Mesenchymal stem cell (in vitro differentiated cells and primary cell): ENCODE measurements around the gene DDO.

ENCODE experiments used
- DNase-seq: peaks from one replicate; pipeline ENCODE4 v3.0.0-alpha.2; 2013
- H2AFZ ChIP-seq: one replicate; pipeline ENCODE4 v1.6.1; 2013; ENCODE audit warnings: low read depth, mild to moderate bottlenecking, control low read depth, inconsistent platforms, low read length, moderate library complexity
- H2AK5ac ChIP-seq: 2 replicates; pipeline ENCODE4 v1.6.1; 2013; ENCODE audit warnings: low read length, moderate library complexity, mild to moderate bottlenecking, inconsistent platforms; ENCODE audit not compliant: severe bottlenecking
- H2BK120ac ChIP-seq: one replicate; pipeline ENCODE4 v1.6.1; 2013; ENCODE audit warnings: low read depth, mild to moderate bottlenecking, inconsistent platforms, low read length, moderate library complexity
- H2BK12ac ChIP-seq, 2 experiments: one replicate each; pipeline ENCODE4 v1.6.1; 2013; ENCODE audit warnings: inconsistent platforms in 2 of 2, low read length in 2 of 2, mild to moderate bottlenecking in 2 of 2, moderate library complexity in 2 of 2, control low read depth in 1 of 2
- H2BK15ac ChIP-seq: one replicate; pipeline ENCODE4 v1.6.1; 2013; ENCODE audit warnings: mild to moderate bottlenecking, low read depth, inconsistent platforms; ENCODE audit not compliant: poor library complexity, severe bottlenecking
- H2BK5ac ChIP-seq: 2 replicates; pipeline ENCODE4 v1.6.1; 2013; ENCODE audit warnings: low read depth, mild to moderate bottlenecking, low read length, control low read depth, inconsistent platforms; ENCODE audit not compliant: poor library complexity, severe bottlenecking
- H3K14ac ChIP-seq, 2 experiments: one replicate each; pipeline ENCODE4 v1.6.1; 2013; ENCODE audit warnings: inconsistent platforms in 2 of 2, low read length in 2 of 2, control low read depth in 1 of 2, mild to moderate bottlenecking in 1 of 2, moderate library complexity in 1 of 2
- H3K18ac ChIP-seq, 2 experiments: one replicate each; pipeline ENCODE4 v1.6.1; 2013; ENCODE audit warnings: inconsistent platforms in 2 of 2, low read length in 2 of 2, control low read depth in 1 of 2, low read depth in 1 of 2, mild to moderate bottlenecking in 1 of 2
- H3K23ac ChIP-seq, 2 experiments: one replicate each; pipeline ENCODE4 v1.6.1; 2013; ENCODE audit warnings: inconsistent platforms in 2 of 2, low read length in 2 of 2, mild to moderate bottlenecking in 2 of 2, moderate library complexity in 2 of 2, control low read depth in 1 of 2
- H3K27ac ChIP-seq: 2 replicates; pipeline ENCODE4 v1.5.1; 2013; ENCODE audit warnings: mild to moderate bottlenecking, moderate library complexity, low read length, control low read depth, inconsistent platforms; ENCODE audit not compliant: poor library complexity, severe bottlenecking
- H3K27me3 ChIP-seq, 2 experiments: 2 replicates each; pipeline versions ENCODE4 v1.6.1 to v1.7.0; 2013; ENCODE audit warnings: low read length in 2 of 2, mild to moderate bottlenecking in 2 of 2, moderate library complexity in 2 of 2, control low read depth in 1 of 2, inconsistent platforms in 1 of 2; ENCODE audit not compliant: control insufficient read depth in 1 of 2, insufficient read depth in 1 of 2
- H3K36me3 ChIP-seq, 2 experiments: 2 replicates each; pipeline versions ENCODE4 v1.6.1 to v1.7.0; 2013; ENCODE audit warnings: low read length in 2 of 2, control low read depth in 1 of 2, inconsistent platforms in 1 of 2, low read depth in 1 of 2, mild to moderate bottlenecking in 1 of 2; ENCODE audit not compliant: insufficient read depth in 2 of 2, control insufficient read depth in 1 of 2
- H3K4ac ChIP-seq, 2 experiments: one replicate each; pipeline ENCODE4 v1.6.1; 2013; ENCODE audit warnings: inconsistent platforms in 2 of 2, low read length in 2 of 2, mild to moderate bottlenecking in 2 of 2, moderate library complexity in 2 of 2, control low read depth in 1 of 2, low read depth in 1 of 2
- H3K4me1 ChIP-seq: 2 replicates; pipeline ENCODE4 v1.6.1; 2013; ENCODE audit warnings: low read depth, low read length, control low read depth; ENCODE audit not compliant: control insufficient read depth, insufficient read depth
- H3K4me2 ChIP-seq: 2 replicates; pipeline ENCODE4 v1.6.1; 2013; ENCODE audit warnings: low read length, mild to moderate bottlenecking, inconsistent platforms; ENCODE audit not compliant: poor library complexity, severe bottlenecking
- H3K4me3 ChIP-seq, 2 experiments: 2 replicates each; pipeline versions ENCODE4 v1.5.1 to v1.7.0; 2013; ENCODE audit warnings: low read length in 2 of 2, mild to moderate bottlenecking in 2 of 2, control low read depth in 1 of 2, low read depth in 1 of 2; ENCODE audit not compliant: insufficient read depth in 1 of 2
- H3K79me1 ChIP-seq: replicated peaks from 2 replicates; pipeline ENCODE4 v1.6.1; 2013; ENCODE audit warnings: mild to moderate bottlenecking, control low read depth, low read length, inconsistent platforms; ENCODE audit not compliant: poor library complexity, severe bottlenecking
- H3K9ac ChIP-seq: 2 replicates; pipeline ENCODE4 v1.7.0; 2013; ENCODE audit warnings: mild to moderate bottlenecking, low read length, moderate library complexity
- H3K9me3 ChIP-seq: 2 replicates; pipeline ENCODE4 v1.7.0; 2013; ENCODE audit warnings: mild to moderate bottlenecking, low read length; ENCODE audit not compliant: control insufficient read depth
- H4K8ac ChIP-seq: one replicate; pipeline ENCODE4 v1.6.1; 2013; ENCODE audit warnings: inconsistent platforms, mild to moderate bottlenecking, low read length, moderate library complexity
- H4K91ac ChIP-seq: one replicate; pipeline ENCODE4 v1.6.1; 2013; ENCODE audit warnings: mild to moderate bottlenecking, low read length, inconsistent platforms
- WGBS: methylation state at CpG from one replicate; pipeline ENCODE4 v1.1.7; 2013; ENCODE audit warnings: mixed read lengths; 5-methylcytosine and 5-hydroxymethylcytosine counted together

Gene DDO

DNA sequence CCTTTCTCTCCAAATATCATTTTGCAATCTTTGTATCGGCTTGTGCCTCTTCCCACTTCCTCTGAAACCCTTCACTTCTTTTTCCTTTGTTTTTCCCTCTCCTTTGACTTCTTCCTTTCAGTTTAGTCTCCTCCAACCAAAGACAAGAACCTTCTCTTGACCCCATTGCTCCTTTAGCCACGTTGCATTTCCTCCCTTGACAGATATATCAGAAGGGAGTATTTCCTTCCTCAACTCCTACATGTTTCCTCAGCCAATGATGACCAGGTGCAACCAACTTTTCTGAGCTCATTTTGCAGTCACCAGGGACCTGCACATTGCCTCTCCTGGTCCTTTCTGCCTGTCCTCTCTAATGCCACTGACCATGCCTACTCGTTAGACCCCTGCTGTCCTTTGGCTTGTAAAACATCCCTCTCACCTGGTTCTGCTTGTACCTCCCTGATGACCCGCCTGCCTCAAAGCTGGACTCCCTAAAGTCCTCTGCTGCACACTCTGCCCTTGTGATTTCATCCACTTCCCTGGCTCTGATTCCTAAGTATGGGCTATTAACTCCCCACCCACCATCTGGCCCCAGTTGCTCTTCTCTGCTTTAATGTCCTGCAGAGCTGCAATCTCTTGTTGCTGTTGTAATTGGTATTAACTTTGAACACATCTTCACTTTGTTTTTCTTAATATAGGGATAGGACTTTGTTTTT, 33.6 kb upstream of the DDO start:
- Histone ChIP-seq H4K8ac (no peak overlapping the region), H3K4me3 (no peak overlapping the region), H3K9me3 (no peaks in the 10 kb centered on the region), H3K36me3 (no peaks in the 10 kb centered on the region), H3K4ac (no peak overlapping the region), H3K4me1 (no peaks in the 10 kb centered on the region), H2BK15ac (no peak overlapping the region), H2AK5ac (no peak overlapping the region), H3K9ac (no peak overlapping the region), H2BK5ac (no peak overlapping the region), H2BK120ac (no peak overlapping the region), H3K18ac (no peak overlapping the region), H3K27me3 (peaks cover 5 to 14% of the 10 kb centered on the region in 2 experiments), H3K4me2 (no peak overlapping the region), H3K27ac (no peak overlapping the region), H3K79me1 (no peaks in the 10 kb centered on the region), H3K14ac (no peak overlapping the region), H4K91ac (peak overlapping the region; percentile 11), H2BK12ac (no peak overlapping the region), H3K23ac (no peak overlapping the region), H2AFZ (no peak overlapping the region)
- no peak for DNase-seq
- 65% methylated on average over 4 of the region's 4 CpGs for WGBS

- Histone ChIP-seq H3K4me3 (no peak overlapping the region), H2BK12ac (no peak overlapping the region), H2BK5ac (no peak overlapping the region), H3K27ac (no peak overlapping the region), H3K4ac (no peak overlapping the region), H3K79me1 (no peaks in the 10 kb centered on the region), H3K9me3 (no peaks in the 10 kb centered on the region), H2AFZ (no peak overlapping the region), H3K9ac (no peak overlapping the region), H4K91ac (no peak overlapping the region), H2BK120ac (no peak overlapping the region), H3K27me3 (peaks cover 5 to 14% of the 10 kb centered on the region in 2 experiments), H2AK5ac (no peak overlapping the region), H3K14ac (peak overlapping the region in 1 of 2 experiments; percentile 28), H4K8ac (no peak overlapping the region), H3K18ac (no peak overlapping the region), H3K4me1 (no peaks in the 10 kb centered on the region), H3K4me2 (no peak overlapping the region), H2BK15ac (no peak overlapping the region), H3K23ac (no peak overlapping the region), H3K36me3 (no peaks in the 10 kb centered on the region)
- no peak for DNase-seq
- WGBS = 90% methylated on average over 3 of the region's 3 CpGs
Observed at GRCh38 chr6:110447761-110448160, 32.4 kb upstream of the DDO start.

- Histone ChIP-seq H3K14ac (no peak overlapping the region), H3K27ac (no peak overlapping the region), H3K4me1 (no peaks in the 10 kb centered on the region), H3K79me1 (no peaks in the 10 kb centered on the region), H2AFZ (no peak overlapping the region), H3K18ac (no peak overlapping the region), H3K4ac (no peak overlapping the region), H4K91ac (no peak overlapping the region), H2BK120ac (no peak overlapping the region), H3K9ac (no peak overlapping the region), H4K8ac (no peak overlapping the region), H3K27me3 (peaks cover 5 to 22% of the 10 kb centered on the region in 2 experiments), H3K36me3 (no peaks in the 10 kb centered on the region), H3K23ac (no peak overlapping the region), H2BK5ac (no peak overlapping the region), H3K4me2 (no peak overlapping the region), H3K4me3 (no peak overlapping the region), H2AK5ac (no peak overlapping the region), H3K9me3 (peaks cover 5% of the 10 kb centered on the region), H2BK12ac (no peak overlapping the region), H2BK15ac (no peak overlapping the region)
- DNase-seq = no peak
- WGBS = 87% methylated on average over 4 of the region's 4 CpGs
Observed at GRCh38 chr6:110446405-110446804, 31.0 kb upstream of the DDO start.

DNA sequence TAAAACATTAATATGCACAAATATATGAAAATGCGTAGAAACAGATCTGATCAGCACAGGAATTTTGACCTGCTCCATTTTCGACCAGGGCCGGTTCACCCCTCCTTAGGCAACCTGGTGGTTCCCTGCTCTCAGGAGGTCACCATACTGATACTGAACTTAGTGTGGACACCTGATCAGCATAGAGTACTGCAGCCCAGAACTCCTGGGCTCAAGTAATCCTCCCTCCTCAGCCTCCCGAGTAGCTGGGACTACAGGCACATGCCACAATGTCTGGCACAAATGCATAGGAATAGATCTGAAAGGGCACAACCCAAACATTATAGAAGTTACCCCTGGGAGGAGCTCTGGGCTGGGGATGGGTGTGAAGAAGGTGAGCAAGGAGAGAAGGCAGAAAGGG, 24.7 kb upstream of the DDO start:
- no peaks in the 10 kb centered on the region for H3K36me3 ChIP-seq
- DNase-seq = no peak
- peaks cover 24% of the 10 kb centered on the region for H3K9me3 ChIP-seq
- H3K4me2 ChIP-seq = no peak overlapping the region
- H3K18ac ChIP-seq = no peak overlapping the region
- H3K4me1 ChIP-seq = no peaks in the 10 kb centered on the region
- H3K27ac ChIP-seq = no peak overlapping the region
- no peak overlapping the region for H4K91ac ChIP-seq
- H3K79me1 ChIP-seq = no peaks in the 10 kb centered on the region
- H3K27me3 ChIP-seq = peaks cover 0 to 18% of the 10 kb centered on the region in 2 experiments
- no peak overlapping the region for H3K9ac ChIP-seq
- no peak overlapping the region for H2AK5ac ChIP-seq
- 92% methylated on average over 4 of the region's 4 CpGs for WGBS
- no peak overlapping the region for H3K4me3 ChIP-seq
- H2AFZ ChIP-seq = no peak overlapping the region
- no peak overlapping the region for H2BK15ac ChIP-seq
- H3K4ac ChIP-seq = no peak overlapping the region
- H4K8ac ChIP-seq = no peak overlapping the region
- no peak overlapping the region for H2BK5ac ChIP-seq
- no peak overlapping the region for H2BK12ac ChIP-seq
- H3K23ac ChIP-seq = no peak overlapping the region
- no peak overlapping the region for H2BK120ac ChIP-seq
- no peak overlapping the region for H3K14ac ChIP-seq
